ENCODE data around the gene WWOX. TPM values are rescaled to one million over a fixed set of nuclear protein-coding genes. Genes with fewer than 3 reads are reported as not detected.

WWOX gene
- total and polyA plus RNA-seq, 2 donors (not counting 1 experiment from before 2014, with no cell fraction given) = 10.5 to 42.3 TPM

- ChIA-PET POLR2A (no interaction called here), CTCF (no interaction called here)
- no peak overlapping the region for H3K4me3 Mint-ChIP-seq
Measured at GRCh38 chr16:78584991-78585390, 485.5 kb downstream of the WWOX start.

GRCh38 chr16:78589331-78589730 is 489.9 kb downstream of the WWOX start:
- CTCF ChIA-PET = no interaction called here
- Mint-ChIP-seq H3K27ac (no peak overlapping the region), H3K27me3 (no peaks in the 10 kb centered on the region), H3K4me3 (no peak overlapping the region), H3K4me1 (peaks cover 6% of the 10 kb centered on the region), H3K9me3 (ENCODE audit: insufficient read depth) (no peaks in the 10 kb centered on the region)
- 100% methylated on average over 2 of the region's 3 CpGs for WGBS (ENCODE audit: insufficient coverage)
- no peaks in the 10 kb centered on the region for H3K9me3 ChIP-seq (ENCODE audit: control extremely low read depth in 1 of 3, control insufficient read depth in 2 of 3, insufficient read depth in 1 of 3, low read length in 2 of 3)
- H3K27ac ChIP-seq (ENCODE audit: low read length in 2 of 2) = no peak overlapping the region
- H2AFZ ChIP-seq (ENCODE audit: insufficient read depth, low read depth, low read length, poor library complexity, severe bottlenecking) = no peak overlapping the region
- DNase-seq (no peak), ATAC-seq (ENCODE audit: low read depth) (no peak)
- H3K79me2 ChIP-seq (ENCODE audit: control insufficient read depth, insufficient read depth, low read length) = no peaks in the 10 kb centered on the region
- intact Hi-C loops (cut with micrococcal nuclease) = no loop called here
- no peaks in the 10 kb centered on the region for H4K20me1 ChIP-seq (ENCODE audit: control insufficient read depth, insufficient read depth, low read length, poor library complexity, severe bottlenecking)
- H3K4me3 ChIP-seq (ENCODE audit: control extremely low read depth in 1 of 5, extremely low read depth in 1 of 5, insufficient read depth in 1 of 5, low read depth in 2 of 5, low read length in 4 of 5) = no peak overlapping the region
- POLR2A ChIA-PET = no interaction called here
- no peak overlapping the region for H3K4me2 ChIP-seq (replicated peaks; ENCODE audit: low read depth, low read length, poor library complexity, severe bottlenecking)
- no peaks in the 10 kb centered on the region for H3K36me3 ChIP-seq (replicated peaks in 1 of 2; ENCODE audit: control extremely low read depth in 1 of 2, control insufficient read depth in 1 of 2, extremely low read depth in 1 of 2, insufficient read depth in 2 of 2, low read length in 1 of 2)
- H3K4me1 ChIP-seq (ENCODE audit: control insufficient read depth in 2 of 2, insufficient read depth in 2 of 2, low read length in 2 of 2) = no peaks in the 10 kb centered on the region
- H3K27me3 ChIP-seq (replicated peaks in 1 of 4; ENCODE audit: control extremely low read depth in 1 of 4, control insufficient read depth in 3 of 4, insufficient read depth in 4 of 4, low read length in 3 of 4) = no peaks in the 10 kb centered on the region
- no peak overlapping the region for H3K9ac ChIP-seq (ENCODE audit: low read length)
- no peak for TF ChIP-seq CTCF (IDR thresholded peaks at IDR 0.05)
- TF ChIP-seq EZH2 (IDR thresholded peaks at IDR 0.05; ENCODE audit: borderline replicate concordance, insufficient read depth, low read depth, low read length, poor library complexity, severe bottlenecking) = no peak

More at GRCh38 chr16:78584991-78585390, 485.5 kb downstream of the WWOX start:
- Histone ChIP-seq H3K4me1 (ENCODE audit: control insufficient read depth in 2 of 2, insufficient read depth in 2 of 2, low read length in 2 of 2) (no peaks in the 10 kb centered on the region), H3K36me3 (replicated peaks in 1 of 2; ENCODE audit: control extremely low read depth in 1 of 2, control insufficient read depth in 1 of 2, extremely low read depth in 1 of 2, insufficient read depth in 2 of 2, low read length in 1 of 2) (no peaks in the 10 kb centered on the region), H3K4me2 (replicated peaks; ENCODE audit: low read depth, low read length, poor library complexity, severe bottlenecking) (no peak overlapping the region), H3K9ac (ENCODE audit: low read length) (no peak overlapping the region), H3K79me2 (ENCODE audit: control insufficient read depth, insufficient read depth, low read length) (no peaks in the 10 kb centered on the region), H3K27ac (ENCODE audit: low read length in 2 of 2) (no peak overlapping the region), H3K27me3 (replicated peaks in 1 of 4; ENCODE audit: control extremely low read depth in 1 of 4, control insufficient read depth in 3 of 4, insufficient read depth in 4 of 4, low read length in 3 of 4) (no peaks in the 10 kb centered on the region), H2AFZ (ENCODE audit: insufficient read depth, low read depth, low read length, poor library complexity, severe bottlenecking) (no peak overlapping the region), H3K4me3 (ENCODE audit: control extremely low read depth in 1 of 5, extremely low read depth in 1 of 5, insufficient read depth in 1 of 5, low read depth in 2 of 5, low read length in 4 of 5) (no peak overlapping the region), H3K9me3 (ENCODE audit: control extremely low read depth in 1 of 3, control insufficient read depth in 2 of 3, insufficient read depth in 1 of 3, low read length in 2 of 3) (no peaks in the 10 kb centered on the region), H4K20me1 (ENCODE audit: control insufficient read depth, insufficient read depth, low read length, poor library complexity, severe bottlenecking) (no peaks in the 10 kb centered on the region)
- TF ChIP-seq EZH2 (IDR thresholded peaks at IDR 0.05; ENCODE audit: borderline replicate concordance, insufficient read depth, low read depth, low read length, poor library complexity, severe bottlenecking) (no peak), CTCF (IDR thresholded peaks at IDR 0.05) (no peak)
- 95% methylated on average over 8 of the region's 8 CpGs for WGBS (ENCODE audit: insufficient coverage)
- Mint-ChIP-seq H3K4me1 (no peaks in the 10 kb centered on the region), H3K27me3 (no peaks in the 10 kb centered on the region), H3K27ac (no peak overlapping the region), H3K9me3 (ENCODE audit: insufficient read depth) (no peaks in the 10 kb centered on the region)
- no peak for ATAC-seq (ENCODE audit: low read depth)
- no peak for DNase-seq
- intact Hi-C loops (cut with micrococcal nuclease) = no loop called here
